Karpas-422 (cell line): ENCODE results near the gene RAX. TPM values are rescaled to one million over a fixed set of nuclear protein-coding genes. Genes with fewer than 3 reads are reported as not detected.

Experiments
- DNase-seq: peaks from one replicate; pipeline ENCODE4 v3.0.0-alpha.2; 2015
- H2AFZ ChIP-seq: fragments of 200-600 bp; sonication (generic); 2 replicates; pipeline ENCODE4 v1.6.1; 2014; ENCODE audit warnings: antibody characterized with exemption, low read length, mixed read lengths
- H3K27ac ChIP-seq: fragments of 200-600 bp; sonication (generic); 2 replicates; pipeline ENCODE4 v1.5.1; 2014; ENCODE audit warnings: mild to moderate bottlenecking, low read length, moderate library complexity
- H3K27me3 ChIP-seq: fragments of 200-600 bp; sonication (generic); 2 replicates; pipeline ENCODE4 v1.6.1; 2014; ENCODE audit warnings: low read length, mixed read lengths
- H3K36me3 ChIP-seq: fragments of 200-600 bp; sonication (generic); 2 replicates; pipeline ENCODE4 v1.6.1; 2014; ENCODE audit warnings: low read length, mixed read lengths; ENCODE audit not compliant: insufficient read depth
- H3K4me1 ChIP-seq: fragments of 200-600 bp; sonication (generic); 2 replicates; pipeline ENCODE4 v1.6.1; 2014; ENCODE audit warnings: mild to moderate bottlenecking, low read length, mixed read lengths
- H3K4me2 ChIP-seq: fragments of 200-600 bp; sonication (generic); 2 replicates; pipeline ENCODE4 v1.6.1; 2014; ENCODE audit warnings: low read length, low read depth, mild to moderate bottlenecking; ENCODE audit not compliant: poor library complexity, severe bottlenecking
- H3K4me3 ChIP-seq: fragments of 200-600 bp; sonication (generic); 2 replicates; pipeline ENCODE4 v1.5.1; 2014; ENCODE audit warnings: mild to moderate bottlenecking, antibody characterized with exemption, low read length, mixed read lengths
- H3K79me2 ChIP-seq: fragments of 200-600 bp; sonication (generic); 2 replicates; pipeline ENCODE4 v1.6.1; 2014; ENCODE audit warnings: mild to moderate bottlenecking, low read length, mixed read lengths
- H3K9ac ChIP-seq: fragments of 200-600 bp; sonication (generic); 2 replicates; pipeline ENCODE4 v1.6.0; 2014; ENCODE audit warnings: low read length
- H3K9me2 ChIP-seq: fragments of 200-600 bp; sonication (generic), shearing (Covaris generic); replicated peaks from 2 replicates; pipeline ENCODE4 v1.6.0; 2014; ENCODE audit warnings: mild to moderate bottlenecking, low read length, moderate library complexity; ENCODE audit not compliant: insufficient read depth
- H3K9me3 ChIP-seq: fragments of 300-700, 200-600 bp; sonication (generic); 2 replicates; pipeline ENCODE4 v1.6.1; 2014; ENCODE audit warnings: low read length, mixed read lengths
- H4K20me1 ChIP-seq: fragments of 200-600 bp; sonication (generic); 2 replicates; pipeline ENCODE4 v1.6.1; 2014; ENCODE audit warnings: mild to moderate bottlenecking, antibody characterized with exemption, low read length, low read depth; ENCODE audit not compliant: insufficient read depth
- total RNA-seq: library from RNA; depleted of rRNA; stranded (reverse); fragments of >200 nt; shearing (Covaris generic); gene quantifications from 2 replicates; pipeline ENCODE4 v1.2.3, GENCODE V29; 2014; ENCODE audit warnings: low replicate concordance

Gene RAX
- total RNA-seq, 1 experiment from 2014 or later = not detected

- H3K79me2 ChIP-seq = no peaks in the 10 kb centered on the region
- no peaks in the 10 kb centered on the region for H3K9me3 ChIP-seq
- H3K27ac ChIP-seq = no peak overlapping the region
- no peaks in the 10 kb centered on the region for H3K36me3 ChIP-seq
- no peaks in the 10 kb centered on the region for H3K4me1 ChIP-seq
- H3K4me3 ChIP-seq = no peak overlapping the region
- no peaks in the 10 kb centered on the region for H4K20me1 ChIP-seq
- H3K4me2 ChIP-seq = no peak overlapping the region
- H3K9me2 ChIP-seq = no peaks in the 10 kb centered on the region
- no peak overlapping the region for H3K9ac ChIP-seq
- H3K27me3 ChIP-seq = no peaks in the 10 kb centered on the region
- DNase-seq = no peak
- no peak overlapping the region for H2AFZ ChIP-seq
Observed at GRCh38 chr18:59303006-59303405, 29.8 kb upstream of the RAX start.

GRCh38 chr18:59301929-59302328, 28.7 kb upstream of the RAX start:
- Histone ChIP-seq H2AFZ (no peak overlapping the region), H3K9ac (no peak overlapping the region), H3K9me3 (no peaks in the 10 kb centered on the region), H3K36me3 (no peaks in the 10 kb centered on the region), H3K4me1 (no peaks in the 10 kb centered on the region), H3K27me3 (no peaks in the 10 kb centered on the region), H4K20me1 (no peaks in the 10 kb centered on the region), H3K9me2 (no peaks in the 10 kb centered on the region), H3K27ac (no peak overlapping the region), H3K79me2 (no peaks in the 10 kb centered on the region), H3K4me2 (no peak overlapping the region), H3K4me3 (no peak overlapping the region)
- no peak for DNase-seq

- H3K27ac ChIP-seq = no peak overlapping the region
- H3K4me1 ChIP-seq = no peaks in the 10 kb centered on the region
- H3K9me3 ChIP-seq = no peaks in the 10 kb centered on the region
- H3K9me2 ChIP-seq = no peaks in the 10 kb centered on the region
- no peaks in the 10 kb centered on the region for H3K27me3 ChIP-seq
- H4K20me1 ChIP-seq = no peaks in the 10 kb centered on the region
- no peaks in the 10 kb centered on the region for H3K36me3 ChIP-seq
- no peak overlapping the region for H3K9ac ChIP-seq
- no peak overlapping the region for H2AFZ ChIP-seq
- no peak overlapping the region for H3K4me3 ChIP-seq
- DNase-seq = no peak
- no peak overlapping the region for H3K4me2 ChIP-seq
- H3K79me2 ChIP-seq = no peaks in the 10 kb centered on the region
Observed at GRCh38 chr18:59300676-59301285, 27.5 kb upstream of the RAX start.

- H3K4me2 ChIP-seq = no peak overlapping the region
- H3K9ac ChIP-seq = no peak overlapping the region
- no peaks in the 10 kb centered on the region for H3K27me3 ChIP-seq
- H4K20me1 ChIP-seq = no peaks in the 10 kb centered on the region
- no peak for DNase-seq
- no peaks in the 10 kb centered on the region for H3K4me1 ChIP-seq
- no peaks in the 10 kb centered on the region for H3K36me3 ChIP-seq
- H3K4me3 ChIP-seq = no peak overlapping the region
- no peaks in the 10 kb centered on the region for H3K9me2 ChIP-seq
- H3K79me2 ChIP-seq = no peaks in the 10 kb centered on the region
- no peaks in the 10 kb centered on the region for H3K9me3 ChIP-seq
- H3K27ac ChIP-seq = no peak overlapping the region
- H2AFZ ChIP-seq = no peak overlapping the region
Observed at GRCh38 chr18:59298871-59299270, 25.6 kb upstream of the RAX start.

GRCh38 chr18:59293317-59293716, 20.1 kb upstream of the RAX start:
- Histone ChIP-seq H3K27ac (no peak overlapping the region), H3K36me3 (no peaks in the 10 kb centered on the region), H3K9me2 (no peaks in the 10 kb centered on the region), H3K4me1 (no peaks in the 10 kb centered on the region), H3K9ac (no peak overlapping the region), H3K4me3 (no peak overlapping the region), H3K79me2 (no peaks in the 10 kb centered on the region), H4K20me1 (no peaks in the 10 kb centered on the region), H3K27me3 (no peaks in the 10 kb centered on the region), H3K9me3 (no peaks in the 10 kb centered on the region), H3K4me2 (no peak overlapping the region), H2AFZ (no peak overlapping the region)
- no peak for DNase-seq

- no peak overlapping the region for H3K4me2 ChIP-seq
- H3K4me1 ChIP-seq = no peaks in the 10 kb centered on the region
- H3K27ac ChIP-seq = no peak overlapping the region
- no peaks in the 10 kb centered on the region for H3K27me3 ChIP-seq
- no peaks in the 10 kb centered on the region for H3K9me3 ChIP-seq
- no peaks in the 10 kb centered on the region for H3K79me2 ChIP-seq
- H3K36me3 ChIP-seq = no peaks in the 10 kb centered on the region
- H3K9ac ChIP-seq = no peak overlapping the region
- no peak for DNase-seq
- no peak overlapping the region for H2AFZ ChIP-seq
- no peaks in the 10 kb centered on the region for H3K9me2 ChIP-seq
- H4K20me1 ChIP-seq = no peaks in the 10 kb centered on the region
- no peak overlapping the region for H3K4me3 ChIP-seq
Observed at GRCh38 chr18:59286341-59286740, 13.1 kb upstream of the RAX start.

GRCh38 chr18:59282341-59282740, 9.1 kb upstream of the RAX start:
- Histone ChIP-seq H3K9me3 (no peaks in the 10 kb centered on the region), H3K4me1 (no peaks in the 10 kb centered on the region), H3K27ac (no peak overlapping the region), H3K79me2 (no peaks in the 10 kb centered on the region), H3K9ac (no peak overlapping the region), H3K9me2 (no peaks in the 10 kb centered on the region), H3K4me2 (no peak overlapping the region), H4K20me1 (no peaks in the 10 kb centered on the region), H3K4me3 (no peak overlapping the region), H3K36me3 (no peaks in the 10 kb centered on the region), H2AFZ (no peak overlapping the region), H3K27me3 (no peaks in the 10 kb centered on the region)
- no peak for DNase-seq

GRCh38 chr18:59279722-59280121, 6.5 kb upstream of the RAX start:
- no peaks in the 10 kb centered on the region for H3K27me3 ChIP-seq
- no peak overlapping the region for H2AFZ ChIP-seq

GRCh38 chr18:59279193-59279592, 5.9 kb upstream of the RAX start:
- H3K79me2 ChIP-seq = no peaks in the 10 kb centered on the region
- H3K4me2 ChIP-seq = no peak overlapping the region
- no peaks in the 10 kb centered on the region for H3K27me3 ChIP-seq
- no peak overlapping the region for H3K9ac ChIP-seq
- no peaks in the 10 kb centered on the region for H4K20me1 ChIP-seq
- no peaks in the 10 kb centered on the region for H3K36me3 ChIP-seq
- no peaks in the 10 kb centered on the region for H3K4me1 ChIP-seq
- H2AFZ ChIP-seq = no peak overlapping the region
- H3K4me3 ChIP-seq = no peak overlapping the region
- no peak for DNase-seq
- no peak overlapping the region for H3K27ac ChIP-seq
- no peaks in the 10 kb centered on the region for H3K9me3 ChIP-seq
- H3K9me2 ChIP-seq = no peaks in the 10 kb centered on the region

More at GRCh38 chr18:59279722-59280121, 6.5 kb upstream of the RAX start:
- no peak overlapping the region for H3K9ac ChIP-seq
- H3K36me3 ChIP-seq = no peaks in the 10 kb centered on the region
- no peaks in the 10 kb centered on the region for H3K9me3 ChIP-seq
- H3K79me2 ChIP-seq = no peaks in the 10 kb centered on the region
- H4K20me1 ChIP-seq = no peaks in the 10 kb centered on the region
- DNase-seq = no peak
- H3K27ac ChIP-seq = no peak overlapping the region
- H3K4me1 ChIP-seq = no peaks in the 10 kb centered on the region
- H3K4me2 ChIP-seq = no peak overlapping the region
- no peaks in the 10 kb centered on the region for H3K9me2 ChIP-seq
- H3K4me3 ChIP-seq = no peak overlapping the region
